HL-60 (cell line): Measurements from ENCODE around the gene USP5.

Source experiments
- DNase-seq, 2 experiments: peaks; one replicate each; pipeline ENCODE4 v3.0.0-alpha.2; 2010 to 2020; ENCODE audit warnings: low read depth in 1 of 2, low spot score in 1 of 2
- H3K27ac ChIP-seq: fragments of 250-450 bp; sonication (Bioruptor Pico); replicated peaks from 2 replicates; pipeline ENCODE4 v1.5.1; 2020; ENCODE audit warnings: mild to moderate bottlenecking, moderate library complexity
- H3K27me3 ChIP-seq: fragments of 250-450 bp; sonication (Bioruptor Pico); 2 replicates; pipeline ENCODE4 v1.5.1; 2021; ENCODE audit warnings: mild to moderate bottlenecking, moderate library complexity; ENCODE audit not compliant: insufficient read depth, poor library complexity, severe bottlenecking
- H3K4me3 ChIP-seq: replicated peaks from 2 replicates; pipeline ENCODE4 v1.5.1; 2011; ENCODE audit warnings: mild to moderate bottlenecking, control low read depth, low read length; ENCODE audit not compliant: insufficient read depth
- GABPA ChIP-seq: IDR thresholded peaks from 2 replicates; pipeline ENCODE4 v1.6.1; 2012; ENCODE audit warnings: low read depth
- POLR2AphosphoS5 ChIP-seq: IDR thresholded peaks from 2 replicates; pipeline ENCODE4 v1.6.1; 2012; ENCODE audit warnings: low read depth
- REST ChIP-seq: IDR thresholded peaks from 2 replicates; pipeline ENCODE4 v1.6.1; 2012; ENCODE audit warnings: low read depth; ENCODE audit not compliant: insufficient replicate concordance
- SPI1 ChIP-seq: IDR thresholded peaks from 2 replicates; pipeline ENCODE4 v1.6.1; 2012; ENCODE audit warnings: low read depth, mild to moderate bottlenecking, borderline replicate concordance
- TF ChIP-seq, protein P1 (sequence below): IDR thresholded peaks from one replicate; pipeline ENCODE4 v1.5.1; 2011; ENCODE audit warnings: low read length, control low read depth, inconsistent platforms; ENCODE audit not compliant: insufficient read depth

Gene USP5

DNA sequence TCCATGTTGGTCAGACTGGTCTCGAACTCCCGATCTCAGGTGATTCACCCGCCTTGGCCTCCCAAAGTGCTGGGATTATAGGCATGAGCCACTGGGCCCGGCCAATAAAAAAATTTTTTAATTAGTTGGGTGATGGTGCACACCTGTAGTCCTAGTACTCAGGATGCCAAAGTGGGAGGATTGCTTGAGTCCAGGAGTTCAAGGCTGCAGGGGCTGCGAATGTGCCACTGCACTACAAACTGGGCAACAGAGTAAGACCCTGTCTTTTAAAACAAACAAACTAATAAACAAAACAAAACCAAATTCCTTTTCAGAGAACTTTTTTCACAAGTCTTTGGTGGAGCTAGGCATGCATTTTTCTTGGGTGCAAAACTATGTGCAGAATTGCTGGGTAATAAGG, 31.3 kb downstream of the USP5 start:
- DNase-seq, result no peak
- Histone ChIP-seq H3K4me3 (no peak overlapping the region), H3K27me3 (no peaks in the 10 kb centered on the region), H3K27ac (no peak overlapping the region)
- TF ChIP-seq SPI1 (no peak), POLR2AphosphoS5 (no peak), REST (no peak), GABPA (no peak)
- TF ChIP-seq, protein P1, sequence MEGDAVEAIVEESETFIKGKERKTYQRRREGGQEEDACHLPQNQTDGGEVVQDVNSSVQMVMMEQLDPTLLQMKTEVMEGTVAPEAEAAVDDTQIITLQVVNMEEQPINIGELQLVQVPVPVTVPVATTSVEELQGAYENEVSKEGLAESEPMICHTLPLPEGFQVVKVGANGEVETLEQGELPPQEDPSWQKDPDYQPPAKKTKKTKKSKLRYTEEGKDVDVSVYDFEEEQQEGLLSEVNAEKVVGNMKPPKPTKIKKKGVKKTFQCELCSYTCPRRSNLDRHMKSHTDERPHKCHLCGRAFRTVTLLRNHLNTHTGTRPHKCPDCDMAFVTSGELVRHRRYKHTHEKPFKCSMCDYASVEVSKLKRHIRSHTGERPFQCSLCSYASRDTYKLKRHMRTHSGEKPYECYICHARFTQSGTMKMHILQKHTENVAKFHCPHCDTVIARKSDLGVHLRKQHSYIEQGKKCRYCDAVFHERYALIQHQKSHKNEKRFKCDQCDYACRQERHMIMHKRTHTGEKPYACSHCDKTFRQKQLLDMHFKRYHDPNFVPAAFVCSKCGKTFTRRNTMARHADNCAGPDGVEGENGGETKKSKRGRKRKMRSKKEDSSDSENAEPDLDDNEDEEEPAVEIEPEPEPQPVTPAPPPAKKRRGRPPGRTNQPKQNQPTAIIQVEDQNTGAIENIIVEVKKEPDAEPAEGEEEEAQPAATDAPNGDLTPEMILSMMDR, result no peak

DNA sequence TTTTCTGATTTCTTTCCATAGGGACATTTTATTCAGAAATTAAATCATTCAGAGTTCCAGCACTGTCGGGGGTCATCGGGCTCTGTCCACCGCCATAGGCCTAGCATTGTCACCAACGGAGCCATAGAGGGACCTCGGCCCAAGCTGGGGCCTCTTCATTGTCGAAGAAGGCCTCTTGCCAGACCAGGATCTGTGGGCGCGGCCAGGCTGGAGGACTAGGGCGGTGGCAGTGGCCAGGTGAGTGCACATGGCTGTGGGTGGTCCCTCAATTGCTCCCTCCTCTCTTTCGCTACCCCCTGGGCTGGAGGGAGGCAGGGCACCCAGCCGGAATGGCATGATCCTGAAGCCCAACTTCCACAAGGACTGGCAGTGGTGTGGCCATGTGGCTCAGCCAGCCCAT, 31.7 kb downstream of the USP5 start:
- DNase-seq, result no peak
- no peak overlapping the region for H3K27ac ChIP-seq
- H3K4me3 ChIP-seq, result no peak overlapping the region
- H3K27me3 ChIP-seq, result no peaks in the 10 kb centered on the region
- no peak for TF ChIP-seq SPI1
- TF ChIP-seq POLR2AphosphoS5, result no peak
- no peak for TF ChIP-seq GABPA
- no peak for TF ChIP-seq REST
- TF ChIP-seq, protein P1, result no peak

GRCh38 chr12:6884539-6884938, 32.6 kb downstream of the USP5 start:
- no peak overlapping the region for H3K27ac ChIP-seq
- TF ChIP-seq REST (no peak), GABPA (no peak), SPI1 (no peak), POLR2AphosphoS5 (no peak)
- TF ChIP-seq, protein P1, result no peak
- no peak overlapping the region for H3K4me3 ChIP-seq
- no peaks in the 10 kb centered on the region for H3K27me3 ChIP-seq
- no peak for DNase-seq
